Measurements from ENCODE around the gene POLA1.

GRCh38 chrX:24799565-24799964, 105.8 kb downstream of the POLA1 start:
- TF ChIP-seq MAX (IDR thresholded peaks at IDR 0.05): no peak
- TF ChIP-seq FOXM1 (IDR thresholded peaks at IDR 0.05; ENCODE audit: borderline replicate concordance, low read depth): no peak

Measured in Ishikawa (cell line).